ENCODE data around the gene IDH2. TPM values are rescaled to one million over a fixed set of nuclear protein-coding genes. Genes with fewer than 3 reads are reported as not detected.

Gene IDH2
- total and polyA plus RNA-seq, 2 donors (not counting 3 experiments of a cell fraction or from before 2014, with no cell fraction given) = 123 to 127 TPM

- Histone ChIP-seq H3K9ac (replicated peaks; ENCODE audit: extremely low read depth, insufficient read depth, low read length) (no peak overlapping the region), H2AFZ (ENCODE audit: low read depth, low read length) (no peak overlapping the region), H3K4me2 (ENCODE audit: insufficient read depth, low read length) (no peak overlapping the region), H3K4me3 (replicated peaks in 1 of 3; ENCODE audit: insufficient read depth in 1 of 3, low read depth in 1 of 3, low read length in 3 of 3) (no peak overlapping the region), H3K9me1 (replicated peaks; ENCODE audit: control insufficient read depth, extremely low read depth, insufficient read depth, low read length) (no peaks in the 10 kb centered on the region), H3K4me1 (ENCODE audit: control insufficient read depth, extremely low read depth, insufficient read depth, low read length) (no peaks in the 10 kb centered on the region), H3K36me3 (ENCODE audit: control insufficient read depth in 2 of 2, extremely low read depth in 1 of 2, insufficient read depth in 2 of 2, low read length in 2 of 2) (peaks cover 2 to 18% of the 10 kb centered on the region in 2 experiments), H3K79me2 (ENCODE audit: control insufficient read depth, insufficient read depth, low read length) (no peaks in the 10 kb centered on the region), H3K27me3 (ENCODE audit: control insufficient read depth in 2 of 2, insufficient read depth in 2 of 2, low read length in 2 of 2) (no peaks in the 10 kb centered on the region), H3K27ac (ENCODE audit: insufficient read depth, low read depth, low read length) (no peak overlapping the region), H3K9me3 (replicated peaks; ENCODE audit: control insufficient read depth, insufficient read depth, low read length) (no peaks in the 10 kb centered on the region), H4K20me1 (replicated peaks; ENCODE audit: control insufficient read depth, extremely low read depth, insufficient read depth, low read length) (no peaks in the 10 kb centered on the region)
- no TSS peak for BruUV-seq (replicated peaks)
- FAIRE-seq = no peak
- intact Hi-C loops (cut with micrococcal nuclease) = loop anchor here (5.0 kb wide), 1 partner anchor 161 kb away; the partner anchor contains the start of gene ARPIN
- dilution Hi-C loops (cut with MboI; ENCODE audit: extremely low pct_ligation_motif_present, low sequenced_read_pairs) = no loop called here
- no peak for DNase-seq (ENCODE audit: low read depth, low spot score)
- ChIA-PET CTCF (no interaction called here), POLR2A (no interaction called here)
- TF ChIP-seq GATA2 (IDR thresholded peaks at IDR 0.05; ENCODE audit: insufficient read depth, insufficient read length, low read depth, low read length) = no peak
- TF ChIP-seq FOS (IDR thresholded peaks at IDR 0.05; ENCODE audit: borderline replicate concordance, insufficient read depth, low read length) = no peak
- no peak for TF ChIP-seq POLR2A (IDR thresholded peaks at IDR 0.05; ENCODE audit: low read depth, low read length)
- no peak for TF ChIP-seq EZH2 (IDR thresholded peaks at IDR 0.05; ENCODE audit: borderline replicate concordance, low read depth, low read length, severe bottlenecking)
- no peak for TF ChIP-seq MYC (IDR thresholded peaks at IDR 0.05; ENCODE audit: low read depth, low read length)
- no peak for TF ChIP-seq CTCF (IDR thresholded peaks at IDR 0.05; ENCODE audit: extremely low read depth in 1 of 2, insufficient read depth in 1 of 2, low read depth in 1 of 2, low read length in 2 of 2)
- no peak for TF ChIP-seq JUN (IDR thresholded peaks at IDR 0.05; ENCODE audit: borderline replicate concordance, insufficient read depth, insufficient read length, low read depth)
- no peak for TF ChIP-seq POLR2AphosphoS5 (IDR thresholded peaks at IDR 0.05; ENCODE audit: insufficient read depth, low read depth, low read length)
- TF ChIP-seq, protein P1, sequence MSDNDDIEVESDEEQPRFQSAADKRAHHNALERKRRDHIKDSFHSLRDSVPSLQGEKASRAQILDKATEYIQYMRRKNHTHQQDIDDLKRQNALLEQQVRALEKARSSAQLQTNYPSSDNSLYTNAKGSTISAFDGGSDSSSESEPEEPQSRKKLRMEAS (IDR thresholded peaks at IDR 0.05; ENCODE audit: insufficient read depth, insufficient read length) = no peak
Measured at GRCh38 chr15:90072978-90073640, 29.2 kb downstream of the IDH2 start.

Measured in endothelial cell of umbilical vein (primary cell).